ENCODE data around the gene RAB40B. TPM values are rescaled to one million over a fixed set of nuclear protein-coding genes. Genes with fewer than 3 reads are reported as not detected.

RAB40B gene
- total RNA-seq, 1 experiment from 2014 or later, result 22.4 TPM

- no peaks in the 10 kb centered on the region for H3K36me3 ChIP-seq (ENCODE audit: low read depth, low read length)
- H3K4me2 ChIP-seq (ENCODE audit: low read length), result 0 out of 2 replicates have a peak overlapping the region, but pooled peaks have one; percentile 63
- no TSS peak for BruUV-seq (replicated peaks)
- H3K9me2 ChIP-seq (replicated peaks; ENCODE audit: low read length), result no peaks in the 10 kb centered on the region
- H3K9ac ChIP-seq (ENCODE audit: low read length), result no peak overlapping the region
- H4K20me1 ChIP-seq (ENCODE audit: low read length), result no peaks in the 10 kb centered on the region
- H3K79me2 ChIP-seq (ENCODE audit: low read length), result no peaks in the 10 kb centered on the region
- no peak for ATAC-seq
- no peak overlapping the region for H3K4me3 ChIP-seq (ENCODE audit: low read length)
- H3K27me3 ChIP-seq (ENCODE audit: low read length), result no peaks in the 10 kb centered on the region
- peaks cover 9% of the 10 kb centered on the region for H3F3A ChIP-seq (ENCODE audit: low read length, unreplicated experiment)
- ChIA-PET POLR2A (ENCODE audit: unreplicated experiment) (no interaction called here), CTCF (no interaction called here)
- no peak for TF ChIP-seq CTCF (conservative IDR thresholded peaks at IDR 0.05; ENCODE audit: low read depth, low read length)
- TF ChIP-seq EZH2 (IDR thresholded peaks at IDR 0.05; ENCODE audit: low read length, unreplicated experiment), result no peak
- TF ChIP-seq EZH2phosphoT487 (IDR thresholded peaks at IDR 0.05; ENCODE audit: borderline replicate concordance, low read length), result no peak
- H2AFZ ChIP-seq (ENCODE audit: low read length), result no peak overlapping the region
- intact Hi-C loops (cut with micrococcal nuclease), result no loop called here
- H3K4me1 ChIP-seq (ENCODE audit: insufficient read depth, low read length), result peaks cover 18% of the 10 kb centered on the region
- H3K27ac ChIP-seq (ENCODE audit: low read length), result no peak overlapping the region
- no peaks in the 10 kb centered on the region for H3K9me3 ChIP-seq (ENCODE audit: low read length)
- no peak for DNase-seq
These were observed 44.6 kb downstream of the RAB40B start for GRCh38 chr17:82653651-82654528.

GRCh38 chr17:82650723-82651122 lies 47.8 kb downstream of the RAB40B start:
- ATAC-seq (no peak), DNase-seq (no peak)
- TF ChIP-seq CTCF (conservative IDR thresholded peaks at IDR 0.05; ENCODE audit: low read depth, low read length) (no peak), EZH2 (IDR thresholded peaks at IDR 0.05; ENCODE audit: low read length, unreplicated experiment) (no peak), EZH2phosphoT487 (IDR thresholded peaks at IDR 0.05; ENCODE audit: borderline replicate concordance, low read length) (no peak)
- no peak overlapping the region for H3K27ac ChIP-seq (ENCODE audit: low read length)
- no peak overlapping the region for H3K9ac ChIP-seq (ENCODE audit: low read length)
- POLR2A ChIA-PET (ENCODE audit: unreplicated experiment), result no interaction called here
- no peak overlapping the region for H2AFZ ChIP-seq (ENCODE audit: low read length)
- peaks cover 25% of the 10 kb centered on the region for H3K79me2 ChIP-seq (ENCODE audit: low read length)
- H3F3A ChIP-seq (ENCODE audit: low read length, unreplicated experiment), result peaks cover 9% of the 10 kb centered on the region
- H3K36me3 ChIP-seq (ENCODE audit: low read depth, low read length), result no peaks in the 10 kb centered on the region
- H3K4me1 ChIP-seq (ENCODE audit: insufficient read depth, low read length), result peaks cover 27% of the 10 kb centered on the region
- H3K9me2 ChIP-seq (replicated peaks; ENCODE audit: low read length), result no peaks in the 10 kb centered on the region
- intact Hi-C loops (cut with micrococcal nuclease), result no loop called here
- no peak overlapping the region for H3K4me3 ChIP-seq (ENCODE audit: low read length)
- no TSS peak for BruUV-seq (replicated peaks)
- peaks cover 20% of the 10 kb centered on the region for H4K20me1 ChIP-seq (ENCODE audit: low read length)
- no peak overlapping the region for H3K4me2 ChIP-seq (ENCODE audit: low read length)
- CTCF ChIA-PET, result no interaction called here
- H3K9me3 ChIP-seq (ENCODE audit: low read length), result no peaks in the 10 kb centered on the region
- H3K27me3 ChIP-seq (ENCODE audit: low read length), result no peaks in the 10 kb centered on the region
